GM18499 (cell line): Measurements from ENCODE around the gene TUBB3.
"Not testable (repeated sequence)": the region's sequence is repeated elsewhere in the genome, so short reads cannot be mapped to it uniquely, and the experiment has no call there.

Source experiments
- ATAC-seq: cut with Tn5 transposase; IDR thresholded peaks from one replicate; pipeline ENCODE4 v1.9.1; 2021; ENCODE audit warnings: moderate number of reproducible peaks; ENCODE audit not compliant: insufficient read depth, unreplicated experiment

The TUBB3 gene

DNA sequence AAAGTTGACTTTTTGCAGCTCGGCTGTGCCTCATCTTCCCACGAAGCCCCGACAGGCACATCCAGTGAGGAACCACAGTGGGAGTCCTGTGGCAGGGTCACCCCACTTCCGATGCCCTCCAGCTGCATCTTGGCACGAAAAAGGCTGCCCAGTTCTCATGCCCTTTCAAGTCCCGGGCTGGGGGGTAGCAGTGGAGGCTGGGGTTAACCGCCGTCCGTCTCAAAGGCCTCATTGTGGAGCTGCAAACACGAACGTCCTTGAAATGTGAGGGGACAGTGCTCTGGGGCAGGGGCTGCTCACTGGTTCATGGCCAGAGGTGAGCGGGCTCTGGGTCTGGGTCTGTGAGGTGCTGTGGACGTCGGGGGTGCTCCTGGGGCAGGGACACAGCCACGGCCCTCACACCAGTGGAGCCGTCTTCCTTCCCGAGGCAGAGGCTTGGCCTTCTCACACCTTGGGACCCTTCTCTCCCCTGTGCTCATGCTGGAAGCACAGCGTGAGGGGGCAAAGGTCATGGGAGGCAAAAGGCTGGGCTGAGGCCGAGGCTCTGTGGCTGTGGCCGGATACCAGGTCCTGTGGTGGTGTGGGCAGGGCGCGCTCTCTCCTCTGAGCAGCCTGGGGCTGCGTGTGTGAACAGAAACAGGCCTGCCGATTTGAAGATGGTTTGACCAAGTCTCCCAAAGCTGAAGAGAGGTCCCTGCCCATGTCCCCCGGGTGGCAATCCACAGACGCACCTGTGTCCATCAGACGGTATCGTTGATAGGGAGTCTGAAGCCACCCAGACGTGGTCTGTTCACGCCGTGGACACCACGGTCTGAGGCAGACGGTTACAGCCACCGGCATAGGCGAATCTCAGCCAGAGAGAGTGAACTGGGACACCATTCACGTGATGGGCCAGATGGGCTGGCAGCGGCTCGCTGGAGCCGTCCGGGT, 7.6 kb upstream of the TUBB3 start:
- ATAC-seq: no peak

DNA sequence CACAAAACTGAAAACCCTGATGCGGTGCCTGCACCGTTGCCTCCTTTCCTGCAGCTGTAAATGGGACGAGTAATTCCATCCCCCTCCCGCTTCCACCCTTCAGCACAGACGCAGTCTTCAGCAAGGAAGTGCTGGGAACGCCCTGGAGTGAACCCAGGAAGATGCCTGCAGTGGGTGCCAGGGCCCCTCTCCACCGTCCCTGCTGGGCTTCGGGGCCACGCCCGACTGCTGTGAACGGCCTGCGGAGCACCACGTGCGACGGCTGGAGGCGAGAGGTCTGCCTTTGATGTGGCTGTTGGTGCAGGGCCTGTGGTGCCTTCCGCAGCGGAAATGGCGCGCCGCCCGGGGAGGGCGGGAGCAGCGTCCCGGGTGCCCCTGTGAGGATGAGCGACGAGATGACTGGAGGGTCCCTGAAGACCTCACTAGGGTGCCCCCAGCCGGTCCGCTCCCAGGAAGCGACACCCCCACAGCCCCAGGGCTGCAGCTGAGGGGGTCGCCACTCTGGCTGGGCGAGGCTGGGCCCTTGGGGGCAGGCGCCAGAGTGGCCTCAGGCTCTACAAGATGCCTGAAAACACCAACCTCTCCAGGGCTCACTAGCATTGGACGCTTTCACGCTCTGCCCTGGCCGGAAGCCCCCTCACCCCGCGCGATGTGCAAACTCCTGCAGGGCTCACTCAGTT, 5.2 kb upstream of the TUBB3 start:
- ATAC-seq: no peak

DNA sequence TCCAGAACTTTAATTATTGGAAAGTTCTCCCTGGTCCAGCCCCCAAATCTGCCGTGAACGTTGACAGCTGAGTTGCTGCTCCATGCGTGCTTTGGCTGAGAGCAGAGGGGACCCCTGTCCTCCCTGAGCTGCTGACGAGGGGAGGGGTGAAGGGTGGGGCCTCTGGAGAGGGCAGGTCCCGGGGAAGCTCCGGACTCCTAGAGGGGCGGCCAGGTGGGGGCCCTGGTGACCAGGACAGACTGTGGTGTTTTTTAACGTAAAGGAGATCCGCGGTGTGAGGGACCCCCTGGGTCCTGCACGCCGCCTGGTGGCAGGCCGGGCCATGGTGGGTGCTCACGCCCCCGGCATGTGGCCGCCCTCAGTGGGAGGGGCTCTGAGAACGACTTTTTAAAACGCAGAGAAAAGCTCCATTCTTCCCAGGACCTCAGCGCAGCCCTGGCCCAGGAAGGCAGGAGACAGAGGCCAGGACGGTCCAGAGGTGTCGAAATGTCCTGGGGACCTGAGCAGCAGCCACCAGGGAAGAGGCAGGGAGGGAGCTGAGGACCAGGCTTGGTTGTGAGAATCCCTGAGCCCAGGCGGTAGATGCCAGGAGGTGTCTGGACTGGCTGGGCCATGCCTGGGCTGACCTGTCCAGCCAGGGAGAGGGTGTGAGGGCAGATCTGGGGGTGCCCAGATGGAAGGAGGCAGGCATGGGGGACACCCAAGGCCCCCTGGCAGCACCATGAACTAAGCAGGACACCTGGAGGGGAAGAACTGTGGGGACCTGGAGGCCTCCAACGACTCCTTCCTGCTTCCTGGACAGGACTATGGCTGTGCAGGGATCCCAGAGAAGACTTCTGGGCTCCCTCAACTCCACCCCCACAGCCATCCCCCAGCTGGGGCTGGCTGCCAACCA, 4.4 kb upstream of the TUBB3 start, which contains the start of gene MC1R:
Gene MC1R, plus strand, starts transcription at position 410 of the 895 bp plus-strand sequence. Its CDS starts 397 bp downstream, at position 807.
- ATAC-seq: no peak

DNA sequence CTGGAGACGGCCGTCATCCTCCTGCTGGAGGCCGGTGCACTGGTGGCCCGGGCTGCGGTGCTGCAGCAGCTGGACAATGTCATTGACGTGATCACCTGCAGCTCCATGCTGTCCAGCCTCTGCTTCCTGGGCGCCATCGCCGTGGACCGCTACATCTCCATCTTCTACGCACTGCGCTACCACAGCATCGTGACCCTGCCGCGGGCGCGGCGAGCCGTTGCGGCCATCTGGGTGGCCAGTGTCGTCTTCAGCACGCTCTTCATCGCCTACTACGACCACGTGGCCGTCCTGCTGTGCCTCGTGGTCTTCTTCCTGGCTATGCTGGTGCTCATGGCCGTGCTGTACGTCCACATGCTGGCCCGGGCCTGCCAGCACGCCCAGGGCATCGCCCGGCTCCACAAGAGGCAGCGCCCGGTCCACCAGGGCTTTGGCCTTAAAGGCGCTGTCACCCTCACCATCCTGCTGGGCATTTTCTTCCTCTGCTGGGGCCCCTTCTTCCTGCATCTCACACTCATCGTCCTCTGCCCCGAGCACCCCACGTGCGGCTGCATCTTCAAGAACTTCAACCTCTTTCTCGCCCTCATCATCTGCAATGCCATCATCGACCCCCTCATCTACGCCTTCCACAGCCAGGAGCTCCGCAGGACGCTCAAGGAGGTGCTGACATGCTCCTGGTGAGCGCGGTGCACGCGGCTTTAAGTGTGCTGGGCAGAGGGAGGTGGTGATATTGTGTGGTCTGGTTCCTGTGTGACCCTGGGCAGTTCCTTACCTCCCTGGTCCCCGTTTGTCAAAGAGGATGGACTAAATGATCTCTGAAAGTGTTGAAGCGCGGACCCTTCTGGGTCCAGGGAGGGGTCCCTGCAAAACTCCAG, 3.4 kb upstream of the TUBB3 start:
- ATAC-seq: no peak

DNA sequence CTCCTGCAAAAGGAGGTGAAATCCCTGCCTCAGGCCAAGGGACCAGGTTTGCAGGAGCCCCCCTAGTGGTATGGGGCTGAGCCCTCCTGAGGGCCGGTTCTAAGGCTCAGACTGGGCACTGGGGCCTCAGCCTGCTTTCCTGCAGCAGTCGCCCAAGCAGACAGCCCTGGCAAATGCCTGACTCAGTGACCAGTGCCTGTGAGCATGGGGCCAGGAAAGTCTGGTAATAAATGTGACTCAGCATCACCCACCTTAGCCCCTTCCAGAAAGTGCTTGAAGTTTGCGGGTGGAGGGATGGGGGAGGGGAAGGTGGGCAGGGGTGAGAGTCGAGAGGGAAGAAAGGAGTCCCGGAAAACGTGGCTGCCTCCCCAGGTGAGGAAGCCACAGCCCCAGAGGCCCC, 2.4 kb upstream of the TUBB3 start:
- no peak for ATAC-seq

DNA sequence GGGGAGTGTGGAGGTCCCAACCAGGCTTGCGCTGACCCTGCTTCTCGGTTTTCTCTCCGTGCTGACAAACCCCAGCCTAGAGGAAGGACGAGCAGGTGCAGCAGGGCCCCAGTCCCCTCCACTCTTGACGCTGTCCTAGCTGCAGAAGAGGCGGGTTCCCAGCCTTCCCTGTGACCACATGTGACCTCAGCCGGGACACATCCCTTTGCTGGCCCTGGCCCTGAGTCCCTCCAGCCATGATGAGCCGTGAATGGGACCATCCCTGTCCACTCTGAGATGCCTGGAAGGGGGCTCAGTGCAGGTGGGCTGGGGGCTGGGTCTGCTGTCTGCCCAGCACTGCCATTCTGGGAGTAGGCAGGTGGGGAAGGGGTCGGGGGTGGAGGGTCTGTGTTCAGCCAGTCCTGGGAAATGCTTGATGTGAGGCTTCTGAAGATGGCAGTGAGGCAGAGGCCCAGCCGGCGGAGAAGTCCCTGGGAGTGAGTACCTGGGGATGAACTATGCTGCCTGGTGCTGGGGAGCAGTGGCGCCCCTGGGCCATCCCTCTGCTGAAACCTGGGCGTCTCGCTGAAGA, 1.9 kb upstream of the TUBB3 start:
- ATAC-seq: no peak

DNA sequence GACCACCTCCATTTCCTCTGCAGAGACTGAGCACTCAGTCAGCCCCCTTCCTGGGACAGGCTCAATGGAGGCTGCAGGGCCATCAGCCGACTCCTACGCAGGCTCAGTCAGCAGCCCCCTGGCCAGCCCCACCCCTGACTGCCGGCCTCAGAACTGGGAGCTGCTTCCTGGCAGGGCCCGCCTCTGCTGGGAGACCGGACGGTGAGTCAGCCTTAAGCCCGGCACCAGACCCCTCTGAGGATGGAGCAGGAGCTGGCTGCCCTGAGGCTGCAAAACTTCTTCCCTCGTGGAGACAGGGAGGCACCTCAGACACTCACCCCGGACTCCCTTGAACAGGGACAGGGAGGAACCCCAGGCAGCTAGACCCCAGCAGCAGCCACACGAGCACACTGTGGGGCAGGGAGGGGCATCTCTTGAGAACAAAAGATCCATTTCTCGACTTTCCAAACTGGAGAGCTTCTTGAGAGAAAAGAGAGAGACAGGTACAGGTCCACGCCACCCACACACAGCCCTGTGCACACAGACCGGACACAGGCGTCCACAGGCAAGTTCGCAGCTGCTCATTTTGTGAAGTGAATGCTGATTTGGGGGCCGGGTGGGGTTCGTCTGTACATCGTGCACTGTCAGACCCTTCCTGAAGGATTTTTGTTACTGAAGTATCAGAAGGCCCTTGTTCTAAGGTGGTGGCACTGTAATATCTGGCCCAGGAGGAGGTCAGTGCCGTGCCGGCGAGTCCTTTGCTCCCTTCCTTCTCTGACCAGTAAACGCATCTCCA, 1.3 kb upstream of the TUBB3 start:
- ATAC-seq: no peak

DNA sequence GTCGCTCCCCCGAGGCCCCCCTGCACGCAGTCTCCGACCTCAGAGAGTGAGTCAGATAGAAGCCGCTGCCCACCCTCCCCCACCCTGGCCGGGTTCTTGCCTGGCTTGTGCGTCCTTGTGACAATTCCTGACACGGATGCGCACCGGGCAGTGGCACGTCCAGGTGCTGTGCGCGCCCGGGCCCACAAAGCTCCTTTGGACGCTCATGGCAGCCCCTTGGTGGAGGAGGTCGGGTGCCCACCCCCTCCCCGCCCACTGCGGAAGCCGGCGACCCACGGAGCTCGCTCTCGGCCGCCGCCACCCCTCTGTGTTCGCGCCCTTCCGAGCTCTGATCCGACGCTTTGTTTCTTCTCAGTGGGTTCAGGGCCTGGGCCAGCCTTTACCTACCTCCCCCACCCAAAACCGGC, 662 bp upstream of the TUBB3 start:
- ATAC-seq: no peak

DNA sequence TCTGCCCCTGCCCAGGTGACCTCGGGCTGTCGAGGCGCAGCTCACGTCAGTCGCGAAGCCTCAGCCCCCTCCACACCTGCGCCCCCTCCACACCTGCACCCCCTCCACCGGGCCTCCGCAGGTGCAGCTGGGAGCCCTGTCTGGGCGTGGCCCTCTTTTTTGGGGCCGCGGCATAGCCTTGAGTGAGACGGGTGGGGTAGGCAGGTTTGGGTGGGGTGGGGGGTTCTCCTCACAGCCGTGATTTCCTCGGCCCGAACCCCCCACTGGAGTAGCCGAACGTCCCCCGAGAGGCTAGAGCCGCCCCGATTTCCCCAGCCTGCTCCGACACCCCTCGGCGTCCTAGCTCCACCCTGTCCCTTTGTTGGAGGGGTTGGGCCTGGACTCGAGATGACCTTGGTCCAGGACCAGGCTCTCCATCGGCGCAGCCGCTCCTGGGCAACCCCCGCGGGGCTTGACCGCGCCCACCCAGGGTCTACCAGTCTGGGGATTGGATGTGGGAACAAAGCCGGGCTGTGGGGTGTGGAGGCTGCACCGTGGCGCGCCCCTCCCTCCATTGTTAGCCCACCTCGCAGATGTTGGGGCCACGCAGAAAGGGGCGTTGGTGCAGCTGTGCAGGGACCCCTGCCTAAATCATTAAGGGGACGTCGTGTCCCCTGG, 626 bp downstream of the TUBB3 start:
- ATAC-seq: no peak

DNA sequence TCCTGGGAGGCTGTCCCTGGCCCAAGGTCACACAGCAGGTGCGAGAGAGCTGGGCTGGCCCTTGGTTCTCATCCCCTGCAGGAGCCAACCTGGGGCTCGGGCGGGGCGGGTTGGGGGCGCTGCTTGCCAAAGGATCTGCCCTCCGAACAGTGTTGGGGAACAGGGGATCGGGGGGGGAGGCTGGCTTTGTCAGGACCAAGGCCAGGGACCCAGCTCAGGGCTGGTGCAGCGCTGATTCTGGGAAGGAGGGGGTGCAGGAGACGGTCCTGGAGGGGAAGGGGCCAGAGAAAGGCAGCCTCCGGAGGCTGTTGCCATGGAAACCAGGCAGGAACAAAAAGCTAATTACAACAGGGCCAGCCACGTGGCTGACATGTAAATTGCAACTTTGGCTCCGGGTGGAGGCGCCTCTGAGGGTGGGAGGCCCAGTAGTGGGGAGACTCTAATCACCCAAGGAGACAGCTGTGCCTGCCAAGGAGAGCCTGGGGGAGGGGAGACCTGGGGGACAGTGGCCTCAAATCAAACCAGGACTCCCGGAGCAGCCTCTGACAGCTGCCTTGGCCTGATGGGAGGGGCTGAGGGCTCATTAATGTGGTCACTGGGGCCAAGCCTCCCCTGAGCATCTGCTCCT, 1.3 kb downstream of the TUBB3 start:
- no peak for ATAC-seq

DNA sequence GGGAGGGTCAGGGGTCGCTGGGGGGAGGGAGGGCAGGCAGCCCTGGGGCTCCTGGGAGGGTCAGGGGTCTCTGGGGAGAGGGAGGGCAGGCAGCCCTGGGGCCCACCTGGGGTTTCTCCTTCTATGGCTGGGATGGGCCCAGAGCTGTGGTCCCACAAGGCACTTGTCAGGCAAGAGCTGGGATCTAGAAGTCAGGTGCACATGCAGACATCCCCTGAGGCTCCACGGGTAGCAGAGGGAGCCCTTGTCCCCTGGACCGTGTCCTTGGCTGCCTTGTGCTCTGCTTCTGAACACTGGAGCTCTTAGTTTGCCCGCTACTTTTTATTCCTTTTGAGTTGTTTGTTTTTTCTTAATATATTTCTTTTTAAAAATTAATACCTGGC, 1.8 kb downstream of the TUBB3 start:
- no peak for ATAC-seq

DNA sequence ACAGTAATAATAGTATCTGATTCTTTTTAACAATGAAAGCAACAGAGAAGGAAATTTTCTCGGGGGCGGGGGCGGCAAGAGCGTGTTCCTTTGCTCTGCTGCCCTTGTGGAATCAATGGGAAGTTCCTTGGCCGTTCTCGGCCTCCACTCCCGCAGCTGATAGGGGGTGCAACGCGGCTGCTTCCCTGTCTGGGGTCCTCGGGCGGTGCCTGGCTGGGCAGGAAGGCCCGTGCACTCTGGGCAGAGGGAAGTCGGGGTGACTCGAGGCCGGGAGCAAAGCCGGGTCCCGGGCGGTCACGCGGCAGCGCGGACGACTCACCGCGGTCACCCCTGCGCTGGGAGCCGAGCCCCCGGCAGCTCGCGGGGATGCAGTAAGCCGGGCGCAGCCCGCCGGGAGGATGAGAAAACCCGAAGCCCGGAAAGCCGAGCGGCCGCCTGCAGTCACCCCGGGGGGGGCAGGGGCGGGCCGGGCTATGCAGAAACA, 2.5 kb downstream of the TUBB3 start:
- no peak for ATAC-seq

DNA sequence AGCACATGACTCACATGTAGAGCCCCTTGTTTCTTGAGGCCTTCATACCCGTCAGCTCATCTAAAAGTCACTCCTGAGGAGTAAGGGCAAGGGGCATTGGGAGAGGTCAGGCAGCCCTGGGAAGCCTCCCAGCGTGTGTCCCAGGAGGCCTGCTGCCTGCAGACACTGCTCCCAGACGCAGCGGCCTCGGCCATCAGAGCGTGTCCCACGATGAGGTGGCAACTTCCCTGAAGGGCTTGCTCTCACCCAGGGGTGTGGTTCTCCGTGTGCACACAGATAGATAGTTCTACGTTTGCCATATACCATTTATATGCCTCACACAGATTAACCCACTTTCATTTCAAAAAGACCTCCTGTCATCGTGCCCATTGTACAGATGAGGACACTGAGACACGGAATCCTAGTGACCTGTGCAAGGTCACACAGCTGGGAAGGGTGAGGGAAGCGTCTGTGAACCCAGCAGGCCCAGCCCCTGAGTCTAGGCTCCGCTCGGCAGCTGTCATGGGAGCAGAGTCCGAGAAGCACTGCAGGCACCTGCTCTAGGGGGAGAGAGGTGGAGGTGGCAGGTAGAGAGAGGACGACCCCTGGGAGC, 8.3 kb downstream of the TUBB3 start:
- no peak for ATAC-seq

DNA sequence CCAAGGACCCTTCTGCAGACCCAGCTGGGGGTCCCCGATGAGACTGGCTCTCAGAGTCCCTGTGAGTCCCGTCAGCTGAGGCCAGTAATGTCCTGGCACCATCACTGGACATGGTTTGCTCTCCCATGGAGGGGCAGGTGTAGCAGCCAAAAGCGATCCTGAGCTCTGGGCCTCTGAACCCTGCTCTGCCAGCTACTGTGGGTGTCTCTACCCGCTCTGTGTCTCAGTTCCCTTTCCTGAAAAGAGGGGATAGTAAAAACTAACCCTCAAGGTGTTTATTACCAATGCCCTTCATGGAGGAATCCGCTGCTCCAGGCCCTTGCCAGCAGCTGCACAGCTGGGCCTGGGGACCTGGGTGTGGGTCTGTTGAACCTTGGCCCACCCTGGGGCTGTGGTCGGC, 8.8 kb downstream of the TUBB3 start:
- ATAC-seq: no peak

DNA sequence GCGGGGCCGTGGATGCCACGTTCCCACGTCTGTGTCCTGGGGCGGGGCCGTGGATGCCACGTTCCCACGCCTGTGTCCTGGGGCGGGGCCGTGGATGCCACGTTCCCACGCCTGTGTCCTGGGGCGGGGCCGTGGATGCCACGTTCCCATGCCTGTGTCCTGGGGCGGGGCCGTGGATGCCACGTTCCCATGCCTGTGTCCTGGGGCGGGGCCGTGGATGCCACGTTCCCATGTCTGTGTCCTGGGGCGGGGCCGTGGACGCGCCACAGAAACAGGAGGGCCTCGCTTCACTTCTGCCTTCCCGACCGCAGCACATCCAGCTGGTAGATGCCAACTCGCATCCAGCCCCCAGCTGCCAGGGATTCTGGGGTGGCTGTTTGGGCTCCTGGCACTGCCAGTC, 10.9 kb downstream of the TUBB3 start:
- not testable (repeated sequence) for ATAC-seq

DNA sequence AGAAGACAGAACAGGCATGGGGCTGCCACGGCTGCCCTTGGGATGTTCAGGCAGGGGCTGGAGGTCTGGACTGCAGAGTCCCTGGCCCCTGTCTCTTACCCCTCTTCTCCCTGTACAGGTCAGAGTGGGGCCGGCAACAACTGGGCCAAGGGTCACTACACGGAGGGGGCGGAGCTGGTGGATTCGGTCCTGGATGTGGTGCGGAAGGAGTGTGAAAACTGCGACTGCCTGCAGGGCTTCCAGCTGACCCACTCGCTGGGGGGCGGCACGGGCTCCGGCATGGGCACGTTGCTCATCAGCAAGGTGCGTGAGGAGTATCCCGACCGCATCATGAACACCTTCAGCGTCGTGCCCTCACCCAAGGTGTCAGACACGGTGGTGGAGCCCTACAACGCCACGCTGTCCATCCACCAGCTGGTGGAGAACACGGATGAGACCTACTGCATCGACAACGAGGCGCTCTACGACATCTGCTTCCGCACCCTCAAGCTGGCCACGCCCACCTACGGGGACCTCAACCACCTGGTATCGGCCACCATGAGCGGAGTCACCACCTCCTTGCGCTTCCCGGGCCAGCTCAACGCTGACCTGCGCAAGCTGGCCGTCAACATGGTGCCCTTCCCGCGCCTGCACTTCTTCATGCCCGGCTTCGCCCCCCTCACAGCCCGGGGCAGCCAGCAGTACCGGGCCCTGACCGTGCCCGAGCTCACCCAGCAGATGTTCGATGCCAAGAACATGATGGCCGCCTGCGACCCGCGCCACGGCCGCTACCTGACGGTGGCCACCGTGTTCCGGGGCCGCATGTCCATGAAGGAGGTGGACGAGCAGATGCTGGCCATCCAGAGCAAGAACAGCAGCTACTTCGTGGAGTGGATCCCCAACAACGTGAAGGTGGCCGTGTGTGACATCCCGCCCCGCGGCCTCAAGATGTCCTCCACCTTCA, 11.7 kb downstream of the TUBB3 start:
- ATAC-seq: no peak
